ENCODE results near the gene LRIT1.

LRIT1 gene

DNA sequence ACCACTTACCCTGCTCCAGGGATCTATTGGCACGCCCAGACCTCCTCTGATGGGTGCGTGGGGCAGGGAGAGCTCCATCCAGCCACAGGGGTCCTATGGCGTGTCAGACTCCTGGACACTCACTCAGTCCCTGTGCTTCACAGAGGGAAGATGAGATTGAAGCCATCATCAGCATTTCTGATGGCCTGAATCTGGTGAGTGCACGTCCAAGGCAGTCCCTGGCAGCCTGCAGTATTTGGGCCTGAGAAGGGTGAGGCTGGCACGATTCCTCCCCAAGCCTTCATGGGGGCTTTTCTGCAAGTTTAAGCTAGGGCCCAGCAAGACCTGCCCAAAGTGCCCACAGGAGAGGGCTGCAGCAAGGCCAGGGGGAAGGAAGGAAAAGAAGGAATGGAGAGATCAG, 43.7 kb downstream of the LRIT1 start:
- TF ChIP-seq, protein P1, sequence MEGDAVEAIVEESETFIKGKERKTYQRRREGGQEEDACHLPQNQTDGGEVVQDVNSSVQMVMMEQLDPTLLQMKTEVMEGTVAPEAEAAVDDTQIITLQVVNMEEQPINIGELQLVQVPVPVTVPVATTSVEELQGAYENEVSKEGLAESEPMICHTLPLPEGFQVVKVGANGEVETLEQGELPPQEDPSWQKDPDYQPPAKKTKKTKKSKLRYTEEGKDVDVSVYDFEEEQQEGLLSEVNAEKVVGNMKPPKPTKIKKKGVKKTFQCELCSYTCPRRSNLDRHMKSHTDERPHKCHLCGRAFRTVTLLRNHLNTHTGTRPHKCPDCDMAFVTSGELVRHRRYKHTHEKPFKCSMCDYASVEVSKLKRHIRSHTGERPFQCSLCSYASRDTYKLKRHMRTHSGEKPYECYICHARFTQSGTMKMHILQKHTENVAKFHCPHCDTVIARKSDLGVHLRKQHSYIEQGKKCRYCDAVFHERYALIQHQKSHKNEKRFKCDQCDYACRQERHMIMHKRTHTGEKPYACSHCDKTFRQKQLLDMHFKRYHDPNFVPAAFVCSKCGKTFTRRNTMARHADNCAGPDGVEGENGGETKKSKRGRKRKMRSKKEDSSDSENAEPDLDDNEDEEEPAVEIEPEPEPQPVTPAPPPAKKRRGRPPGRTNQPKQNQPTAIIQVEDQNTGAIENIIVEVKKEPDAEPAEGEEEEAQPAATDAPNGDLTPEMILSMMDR (conservative IDR thresholded peaks at IDR 0.05; ENCODE audit: low read depth, low read length): no peak
- no peak overlapping the region for H3K9ac ChIP-seq
- H2AFZ ChIP-seq (ENCODE audit: low read depth): no peak overlapping the region
- no peak overlapping the region for H3K4me2 ChIP-seq
- H3K79me2 ChIP-seq (ENCODE audit: insufficient read depth, low read depth): no peaks in the 10 kb centered on the region
- no peaks in the 10 kb centered on the region for H3K4me1 ChIP-seq (ENCODE audit: low read depth, poor library complexity, severe bottlenecking)
- H3K36me3 ChIP-seq (ENCODE audit: insufficient read depth): no peaks in the 10 kb centered on the region
- H3K27ac ChIP-seq: no peak overlapping the region
- no peaks in the 10 kb centered on the region for H4K20me1 ChIP-seq (ENCODE audit: insufficient read depth)
- no peaks in the 10 kb centered on the region for H3K27me3 ChIP-seq (ENCODE audit: insufficient read depth, low read depth)
- no peak overlapping the region for H3K4me3 ChIP-seq (IDR thresholded peaks at IDR 0.05; ENCODE audit: insufficient read depth, low read depth, low read length)

DNA sequence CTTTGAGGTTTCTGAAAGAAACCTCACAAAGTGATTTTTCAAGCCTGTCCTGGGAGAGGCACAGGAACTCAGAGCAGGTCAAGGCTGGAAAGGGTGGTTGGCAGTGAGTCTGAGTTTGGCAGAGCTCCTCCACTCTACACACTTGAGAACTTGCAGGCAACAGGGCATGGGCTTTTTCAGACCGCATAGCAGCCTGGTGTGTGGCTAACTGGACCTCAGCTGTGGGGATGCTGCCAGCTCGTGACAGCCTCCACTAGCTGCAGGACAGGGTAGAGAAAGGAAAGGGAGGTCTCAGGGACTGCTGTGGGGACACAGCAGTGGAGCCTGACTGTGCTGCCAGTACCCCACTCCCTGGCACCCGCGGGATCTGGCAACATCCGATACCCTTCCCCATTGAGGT, 44.4 kb downstream of the LRIT1 start:
- Histone ChIP-seq H2AFZ (ENCODE audit: low read depth) (no peak overlapping the region), H4K20me1 (ENCODE audit: insufficient read depth) (no peaks in the 10 kb centered on the region), H3K4me1 (ENCODE audit: low read depth, poor library complexity, severe bottlenecking) (no peaks in the 10 kb centered on the region), H3K27me3 (ENCODE audit: insufficient read depth, low read depth) (no peaks in the 10 kb centered on the region), H3K4me3 (IDR thresholded peaks at IDR 0.05; ENCODE audit: insufficient read depth, low read depth, low read length) (no peak overlapping the region), H3K4me2 (no peak overlapping the region), H3K36me3 (ENCODE audit: insufficient read depth) (no peaks in the 10 kb centered on the region), H3K27ac (no peak overlapping the region), H3K79me2 (ENCODE audit: insufficient read depth, low read depth) (no peaks in the 10 kb centered on the region), H3K9ac (no peak overlapping the region)
- TF ChIP-seq, protein P1 (conservative IDR thresholded peaks at IDR 0.05; ENCODE audit: low read depth, low read length): no peak

DNA sequence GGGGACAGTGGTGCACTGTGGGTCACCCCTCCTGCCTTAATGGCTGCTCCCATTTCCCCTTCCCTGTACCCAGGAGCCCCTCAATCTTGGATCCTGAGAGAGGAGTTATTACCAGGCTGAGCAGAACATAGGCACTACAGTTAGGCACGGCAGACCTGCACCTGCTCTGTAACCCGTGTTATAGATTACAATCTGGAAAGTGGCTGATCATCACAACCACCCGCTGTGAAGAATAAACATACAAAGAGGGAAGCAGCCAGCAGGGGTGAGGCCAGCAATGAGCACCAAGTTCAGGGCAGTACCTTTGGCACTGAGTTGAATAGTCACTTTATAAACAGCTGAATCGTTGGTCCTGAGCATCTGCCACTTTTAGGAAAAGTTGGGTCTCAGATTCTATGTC, 45.3 kb downstream of the LRIT1 start:
- TF ChIP-seq, protein P1 (conservative IDR thresholded peaks at IDR 0.05; ENCODE audit: low read depth, low read length): no peak
- H4K20me1 ChIP-seq (ENCODE audit: insufficient read depth): no peaks in the 10 kb centered on the region
- H3K27me3 ChIP-seq (ENCODE audit: insufficient read depth, low read depth): no peaks in the 10 kb centered on the region
- H3K4me2 ChIP-seq: no peak overlapping the region
- H3K27ac ChIP-seq: no peak overlapping the region
- no peak overlapping the region for H3K9ac ChIP-seq
- no peak overlapping the region for H2AFZ ChIP-seq (ENCODE audit: low read depth)
- H3K4me3 ChIP-seq (IDR thresholded peaks at IDR 0.05; ENCODE audit: insufficient read depth, low read depth, low read length): no peak overlapping the region
- H3K79me2 ChIP-seq (ENCODE audit: insufficient read depth, low read depth): no peaks in the 10 kb centered on the region
- H3K4me1 ChIP-seq (ENCODE audit: low read depth, poor library complexity, severe bottlenecking): no peaks in the 10 kb centered on the region
- H3K36me3 ChIP-seq (ENCODE audit: insufficient read depth): no peaks in the 10 kb centered on the region

DNA sequence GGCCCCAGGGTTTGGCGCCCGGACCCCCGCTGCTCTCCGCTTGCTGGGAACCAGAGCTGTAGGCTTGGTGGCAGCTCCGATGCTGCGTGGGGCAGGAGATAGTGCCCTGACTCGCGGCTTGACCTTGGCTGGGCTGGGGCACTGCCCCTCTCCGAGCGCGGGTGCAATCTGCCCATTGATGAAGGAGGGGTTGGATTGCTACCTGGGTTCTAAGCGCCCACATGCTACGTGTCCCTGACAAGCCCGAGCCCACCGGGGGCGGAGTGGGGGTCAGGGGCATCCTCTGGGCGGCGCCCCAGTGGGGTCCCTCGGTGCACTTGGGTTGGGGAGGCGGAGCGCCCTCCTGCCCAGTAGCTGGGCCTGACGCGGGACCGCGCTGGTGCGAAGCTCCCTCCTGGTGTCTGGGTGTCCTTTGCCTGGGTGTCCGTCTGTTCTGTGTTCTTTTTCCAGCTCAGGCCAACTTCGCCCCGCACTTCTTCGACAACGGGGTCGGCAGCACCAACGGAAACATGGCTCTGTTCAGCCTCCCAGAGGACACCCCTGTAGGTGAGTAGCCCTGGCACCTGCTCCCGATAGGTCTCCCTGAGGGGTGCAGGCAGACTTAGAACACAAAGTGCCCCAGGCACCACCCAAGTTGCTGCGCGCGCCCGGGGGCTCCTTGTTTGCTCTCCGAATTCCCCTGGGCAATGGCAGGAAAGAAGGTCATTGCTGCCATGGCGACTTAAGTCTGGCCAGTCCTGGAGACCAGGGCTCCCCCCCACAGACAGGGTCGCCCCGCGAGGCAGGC, 46.1 kb downstream of the LRIT1 start:
- Histone ChIP-seq H3K27me3 (ENCODE audit: insufficient read depth, low read depth) (no peaks in the 10 kb centered on the region), H3K9ac (no peak overlapping the region), H3K27ac (no peak overlapping the region), H3K36me3 (ENCODE audit: insufficient read depth) (no peaks in the 10 kb centered on the region), H3K4me2 (no peak overlapping the region), H2AFZ (ENCODE audit: low read depth) (no peak overlapping the region), H3K4me1 (ENCODE audit: low read depth, poor library complexity, severe bottlenecking) (no peaks in the 10 kb centered on the region), H4K20me1 (ENCODE audit: insufficient read depth) (no peaks in the 10 kb centered on the region), H3K4me3 (IDR thresholded peaks at IDR 0.05; ENCODE audit: insufficient read depth, low read depth, low read length) (no peak overlapping the region), H3K79me2 (ENCODE audit: insufficient read depth, low read depth) (no peaks in the 10 kb centered on the region)
- TF ChIP-seq, protein P1 (conservative IDR thresholded peaks at IDR 0.05; ENCODE audit: low read depth, low read length): no peak

Measured in KMS-11 (cell line).